NT2/D1 (cell line): ENCODE data around the gene C1orf226.

Source experiments
- SUZ12 ChIP-seq: IDR thresholded peaks from 2 replicates; pipeline ENCODE4 v1.6.1; 2011; ENCODE audit not compliant: insufficient read length, insufficient read depth; ENCODE audit errors: extremely low read depth
- YY1 ChIP-seq: IDR thresholded peaks from 2 replicates; pipeline ENCODE4 v1.6.1; 2011; ENCODE audit not compliant: insufficient read length, insufficient read depth
- ZNF274 ChIP-seq: IDR thresholded peaks from 2 replicates; pipeline ENCODE4 v1.6.1; 2011; ENCODE audit warnings: mild to moderate bottlenecking, low read depth, low read length

- TF ChIP-seq YY1 = no peak
- no peak for TF ChIP-seq SUZ12
- TF ChIP-seq ZNF274 = no peak
Measured at GRCh38 chr1:162406811-162407210, 25.3 kb downstream of the C1orf226 start.
